ENCODE results near the gene CACNA1D.

DNA sequence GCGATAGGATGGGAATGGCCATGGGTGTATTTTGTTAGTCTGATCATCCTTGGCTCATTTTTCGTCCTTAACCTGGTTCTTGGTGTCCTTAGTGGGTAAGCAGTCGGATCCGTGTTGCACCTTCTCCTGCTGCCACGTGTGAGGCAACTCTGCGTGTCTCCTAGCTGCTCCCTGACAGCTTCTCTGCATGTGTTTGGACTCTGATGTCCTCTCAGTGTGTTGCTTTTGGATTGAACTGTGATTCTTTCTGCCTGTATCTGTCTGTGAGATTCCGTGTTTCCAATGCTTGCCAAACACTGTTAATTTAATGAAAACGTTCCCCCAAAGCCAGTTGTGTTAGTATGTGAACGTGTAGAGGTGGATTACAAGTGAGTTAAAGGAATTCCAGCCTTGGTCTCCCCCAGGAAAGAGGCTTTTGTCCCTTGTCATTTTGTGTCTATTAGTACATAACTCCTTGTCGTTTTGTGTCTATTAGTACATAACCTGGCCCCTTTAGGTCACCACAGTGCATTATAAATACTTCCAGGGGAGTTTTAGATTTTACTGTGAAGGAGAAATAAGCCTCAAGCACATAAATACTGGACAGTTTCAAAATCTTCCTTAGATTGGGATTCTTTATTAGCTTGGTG is 179.4 kb downstream of the CACNA1D start:
- TF ChIP-seq, protein P1, sequence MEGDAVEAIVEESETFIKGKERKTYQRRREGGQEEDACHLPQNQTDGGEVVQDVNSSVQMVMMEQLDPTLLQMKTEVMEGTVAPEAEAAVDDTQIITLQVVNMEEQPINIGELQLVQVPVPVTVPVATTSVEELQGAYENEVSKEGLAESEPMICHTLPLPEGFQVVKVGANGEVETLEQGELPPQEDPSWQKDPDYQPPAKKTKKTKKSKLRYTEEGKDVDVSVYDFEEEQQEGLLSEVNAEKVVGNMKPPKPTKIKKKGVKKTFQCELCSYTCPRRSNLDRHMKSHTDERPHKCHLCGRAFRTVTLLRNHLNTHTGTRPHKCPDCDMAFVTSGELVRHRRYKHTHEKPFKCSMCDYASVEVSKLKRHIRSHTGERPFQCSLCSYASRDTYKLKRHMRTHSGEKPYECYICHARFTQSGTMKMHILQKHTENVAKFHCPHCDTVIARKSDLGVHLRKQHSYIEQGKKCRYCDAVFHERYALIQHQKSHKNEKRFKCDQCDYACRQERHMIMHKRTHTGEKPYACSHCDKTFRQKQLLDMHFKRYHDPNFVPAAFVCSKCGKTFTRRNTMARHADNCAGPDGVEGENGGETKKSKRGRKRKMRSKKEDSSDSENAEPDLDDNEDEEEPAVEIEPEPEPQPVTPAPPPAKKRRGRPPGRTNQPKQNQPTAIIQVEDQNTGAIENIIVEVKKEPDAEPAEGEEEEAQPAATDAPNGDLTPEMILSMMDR (IDR thresholded peaks at IDR 0.05; ENCODE audit: low read depth, low read length): no peak
- no peak for TF ChIP-seq EZH2phosphoT487 (IDR thresholded peaks at IDR 0.05; ENCODE audit: low read depth)

Data from OCI-LY3 (cell line).